ENCODE data around the gene RGS11. TPM values are rescaled to one million over a fixed set of nuclear protein-coding genes. Genes with fewer than 3 reads are reported as not detected.

The RGS11 gene
- total and polyA plus RNA-seq, 5 experiments from 2014 or later, result not detected

DNA sequence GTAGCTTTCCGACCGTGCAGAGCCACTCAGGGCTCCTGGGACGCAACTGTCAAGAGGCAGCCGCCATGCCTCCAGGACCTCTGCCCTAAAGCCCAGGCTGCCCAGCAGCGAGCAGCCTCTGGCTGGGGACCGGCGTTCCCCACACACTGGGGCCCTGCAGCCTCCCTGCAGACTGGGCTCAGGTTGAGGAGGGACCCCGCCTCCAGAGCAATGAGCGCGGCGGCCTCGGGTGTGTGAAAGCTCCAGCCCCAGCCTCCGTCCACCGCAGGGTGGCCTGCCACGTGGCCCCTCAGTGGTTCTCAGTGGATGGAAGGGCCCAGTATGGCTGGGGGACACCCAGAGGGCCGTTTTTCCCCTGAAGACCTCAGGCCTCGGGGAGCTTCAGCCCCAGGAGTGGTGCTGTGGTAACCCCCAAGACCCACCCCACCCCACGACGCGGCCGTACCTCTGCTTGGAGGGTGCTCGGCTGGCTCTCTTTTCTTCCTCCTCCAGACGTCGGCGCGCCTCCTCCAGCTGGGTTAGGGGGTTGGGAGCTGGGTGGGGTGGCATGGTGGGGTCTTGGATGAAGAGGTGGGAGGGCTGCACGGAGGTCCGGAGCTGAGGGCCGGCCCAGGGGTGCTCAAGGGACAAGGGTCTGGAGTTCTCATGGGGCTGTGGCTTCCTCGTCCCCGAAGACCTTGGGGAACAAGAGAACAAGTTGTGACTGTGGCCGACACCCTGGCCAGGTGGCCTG lies 17.5 kb upstream of the RGS11 start:
- ATAC-seq (no peak), DNase-seq (no peak)
- POLR2A ChIA-PET, result no interaction called here
- no peaks in the 10 kb centered on the region for H3K27me3 Mint-ChIP-seq
- peak overlapping the region in 1 of 10 donors; percentile 24 for H3K27ac Mint-ChIP-seq
- no peaks in the 10 kb centered on the region for H3K9me3 Mint-ChIP-seq
- H3K4me3 Mint-ChIP-seq, result no peak overlapping the region
- H3K36me3 Mint-ChIP-seq, result peaks cover 0 to 48% (median 1%) of the 10 kb centered on the region in 3 donors
- no peaks in the 10 kb centered on the region for H3K4me1 Mint-ChIP-seq

DNA sequence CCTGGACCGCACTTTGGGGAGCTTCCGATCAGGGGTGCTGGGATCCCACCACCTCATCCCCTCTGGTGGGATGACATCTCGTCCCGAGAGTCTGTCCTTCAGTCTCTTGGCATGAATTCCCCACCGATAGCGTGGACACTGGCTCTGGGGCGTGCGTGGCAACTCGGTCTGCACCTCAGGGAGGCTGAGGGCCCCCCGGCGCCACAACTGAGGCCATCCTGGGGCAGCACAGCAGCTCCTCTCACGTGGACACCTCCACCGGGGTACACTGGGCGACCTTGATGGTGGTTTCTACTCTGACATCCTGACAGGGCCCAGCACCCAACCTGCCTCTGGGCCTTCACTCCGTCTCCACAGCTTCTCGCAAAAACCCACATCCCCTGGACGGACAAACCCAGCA lies 15.8 kb upstream of the RGS11 start:
- POLR2A ChIA-PET, result interaction anchor here (1.1 kb wide), 1 partner anchor 38 kb away, joined by 3 read pairs; no protein-coding TSS in a partner anchor
- no peaks in the 10 kb centered on the region for H3K9me3 Mint-ChIP-seq
- no peaks in the 10 kb centered on the region for H3K27me3 Mint-ChIP-seq
- ATAC-seq, result no peak
- H3K27ac Mint-ChIP-seq, result peak overlapping the region in 1 of 10 donors; percentile 31
- H3K4me3 Mint-ChIP-seq, result no peak overlapping the region
- no peaks in the 10 kb centered on the region for H3K4me1 Mint-ChIP-seq
- peaks cover 0 to 47% (median 4%) of the 10 kb centered on the region in 3 donors for H3K36me3 Mint-ChIP-seq
- DNase-seq, result no peak

- H3K27ac Mint-ChIP-seq, result no peak overlapping the region
- no peaks in the 10 kb centered on the region for H3K27me3 Mint-ChIP-seq
- ATAC-seq (no peak), DNase-seq (no peak)
- no peaks in the 10 kb centered on the region for H3K9me3 Mint-ChIP-seq
- no peaks in the 10 kb centered on the region for H3K4me1 Mint-ChIP-seq
- H3K4me3 Mint-ChIP-seq, result no peak overlapping the region
- POLR2A ChIA-PET, result interaction anchor here (0.6 kb wide), 1 partner anchor 32 kb away, joined by 3 read pairs; no protein-coding TSS in a partner anchor
- H3K36me3 Mint-ChIP-seq, result peaks cover 0 to 49% (median 4%) of the 10 kb centered on the region in 3 donors
Measured at GRCh38 chr16:290681-291405, 15.1 kb upstream of the RGS11 start.

DNA sequence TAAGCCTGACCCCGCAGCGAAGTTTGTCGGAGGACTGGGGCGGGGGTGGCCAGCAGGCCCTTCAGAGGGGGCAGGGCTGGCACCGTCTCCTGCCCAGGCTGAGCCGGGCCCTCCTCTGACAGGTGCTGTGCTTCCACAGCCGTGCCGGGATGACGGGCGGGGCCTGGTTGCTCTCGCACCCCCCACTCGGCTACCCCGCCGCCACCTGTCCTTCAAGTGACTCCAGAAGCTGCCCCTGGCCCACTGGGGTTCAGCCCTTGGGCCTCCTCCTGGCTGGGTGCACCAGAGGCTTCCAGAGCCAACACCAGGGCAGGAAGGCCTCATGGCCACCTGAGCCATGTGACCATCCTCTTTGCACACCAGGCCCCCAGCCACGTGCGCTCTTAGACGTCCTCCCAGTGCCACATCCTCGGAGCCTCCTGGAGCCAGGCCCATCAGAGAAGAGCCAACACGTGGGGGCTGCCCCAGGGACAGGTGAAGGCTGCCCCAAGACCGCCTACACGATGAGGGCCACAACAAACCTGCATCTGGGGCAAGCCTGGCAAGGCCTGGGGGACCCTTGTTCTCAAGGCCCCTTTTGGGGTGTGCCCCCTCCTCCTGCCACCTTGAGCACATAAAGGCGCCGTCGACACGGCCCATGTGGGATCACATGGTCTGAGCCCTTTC lies 14.4 kb upstream of the RGS11 start:
- no peak for ATAC-seq
- Mint-ChIP-seq H3K36me3 (peaks cover 0 to 49% (median 4%) of the 10 kb centered on the region in 3 donors), H3K4me1 (no peaks in the 10 kb centered on the region), H3K9me3 (no peaks in the 10 kb centered on the region), H3K27me3 (no peaks in the 10 kb centered on the region), H3K27ac (no peak overlapping the region), H3K4me3 (no peak overlapping the region)
- POLR2A ChIA-PET, result interaction anchor here (0.6 kb wide), 1 partner anchor 33 kb away, joined by 3 read pairs; no protein-coding TSS in a partner anchor
- DNase-seq, result no peak

GRCh38 chr16:289395-289997 lies 13.8 kb upstream of the RGS11 start:
- no peak for ATAC-seq
- Mint-ChIP-seq H3K27ac (no peak overlapping the region), H3K27me3 (no peaks in the 10 kb centered on the region), H3K36me3 (peaks cover 0 to 49% (median 4%) of the 10 kb centered on the region in 3 donors), H3K9me3 (no peaks in the 10 kb centered on the region), H3K4me3 (no peak overlapping the region), H3K4me1 (no peaks in the 10 kb centered on the region)
- POLR2A ChIA-PET, result no interaction called here
- no peak for DNase-seq

DNA sequence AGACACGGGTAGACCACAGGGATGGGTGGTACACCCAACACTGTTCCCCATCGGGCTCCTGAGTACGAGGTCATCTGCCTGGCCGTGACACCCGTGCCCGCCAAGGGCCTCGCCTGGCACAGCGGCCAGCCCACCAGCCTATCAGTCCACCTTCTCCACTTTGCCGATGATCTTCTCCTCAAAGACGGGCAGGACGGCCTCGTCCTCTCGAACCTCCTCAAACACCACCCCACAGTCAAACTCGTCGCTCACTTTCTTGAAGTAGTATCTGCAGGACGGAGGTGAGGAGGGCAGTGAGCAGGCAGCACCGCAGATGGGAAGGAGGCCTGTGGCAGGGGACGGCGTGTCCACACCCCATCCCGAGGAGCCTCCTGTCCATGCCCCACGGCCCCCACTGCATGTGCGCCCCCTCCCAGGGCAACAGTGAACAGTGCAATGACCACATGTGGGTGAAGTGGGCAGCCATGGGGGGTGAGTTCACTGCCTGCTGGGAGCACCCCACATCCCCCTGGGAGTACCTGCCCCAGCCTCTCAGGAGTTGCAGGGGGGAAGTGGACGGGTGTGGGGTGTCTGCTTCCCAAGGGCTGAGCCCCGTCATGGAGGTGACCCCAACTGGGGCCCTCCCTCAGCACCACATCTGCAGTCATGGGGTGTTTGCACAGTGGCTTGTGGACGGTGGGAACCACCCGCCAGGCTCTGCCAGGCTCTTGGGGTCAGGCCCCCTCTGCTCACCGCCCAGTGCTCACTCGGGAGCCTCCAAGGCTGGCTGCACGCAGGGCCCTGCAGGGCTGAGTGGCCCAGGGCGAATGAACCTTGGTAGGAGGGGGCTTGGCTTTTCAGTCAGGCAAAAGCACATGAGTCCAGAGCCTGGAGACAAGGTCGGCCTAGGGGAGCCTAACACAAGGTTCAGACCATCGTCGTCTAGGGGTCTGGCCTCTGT lies 12.5 kb upstream of the RGS11 start:
- no peak for DNase-seq
- no peak for ATAC-seq
- POLR2A ChIA-PET, result no interaction called here
- H3K27ac Mint-ChIP-seq, result peak overlapping the region in 1 of 10 donors; percentile 41
- H3K27me3 Mint-ChIP-seq, result no peaks in the 10 kb centered on the region
- H3K4me1 Mint-ChIP-seq, result no peaks in the 10 kb centered on the region
- peaks cover 0 to 40% (median 4%) of the 10 kb centered on the region in 3 donors for H3K36me3 Mint-ChIP-seq
- H3K9me3 Mint-ChIP-seq, result no peaks in the 10 kb centered on the region
- H3K4me3 Mint-ChIP-seq, result no peak overlapping the region

GRCh38 chr16:287298-287811 lies 11.6 kb upstream of the RGS11 start:
- Mint-ChIP-seq H3K27me3 (no peaks in the 10 kb centered on the region), H3K4me1 (no peaks in the 10 kb centered on the region), H3K9me3 (no peaks in the 10 kb centered on the region), H3K36me3 (peaks cover 0 to 36% (median 4%) of the 10 kb centered on the region in 3 donors), H3K27ac (no peak overlapping the region), H3K4me3 (no peak overlapping the region)
- POLR2A ChIA-PET, result no interaction called here
- no peak for DNase-seq
- no peak for ATAC-seq

DNA sequence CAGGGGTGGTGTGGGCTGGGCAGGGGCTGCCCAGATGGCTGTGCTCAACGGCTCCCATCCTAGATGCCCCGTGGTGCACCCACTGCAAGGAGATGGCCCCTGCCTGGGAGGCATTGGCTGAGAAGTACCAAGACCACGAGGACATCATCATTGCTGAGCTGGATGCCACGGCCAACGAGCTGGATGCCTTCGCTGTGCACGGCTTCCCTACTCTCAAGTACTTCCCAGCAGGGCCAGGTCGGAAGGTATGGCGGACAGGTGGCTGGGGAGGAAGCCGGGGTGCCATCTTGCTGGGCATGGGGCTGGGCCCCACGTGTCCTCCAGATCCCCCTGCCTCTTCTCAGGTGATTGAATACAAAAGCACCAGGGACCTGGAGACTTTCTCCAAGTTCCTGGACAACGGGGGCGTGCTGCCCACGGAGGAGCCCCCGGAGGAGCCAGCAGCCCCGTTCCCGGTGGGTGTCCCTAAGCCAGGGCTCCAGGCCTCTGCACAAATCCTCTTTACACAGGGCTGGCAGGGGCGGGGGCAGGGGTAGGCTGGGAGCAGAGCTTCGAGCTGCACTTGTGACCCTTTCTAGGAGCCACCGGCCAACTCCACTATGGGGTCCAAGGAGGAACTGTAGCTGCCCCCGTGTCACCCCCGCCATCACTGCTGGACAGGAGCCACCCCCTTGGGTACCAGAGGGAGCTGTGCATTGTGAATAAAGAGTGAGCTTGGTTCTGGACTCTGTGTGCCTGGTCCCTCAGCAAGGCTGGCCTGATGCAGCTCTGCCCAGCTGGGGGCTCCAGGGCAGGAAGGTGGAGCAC lies 10.9 kb upstream of the RGS11 start:
- peaks cover 0 to 33% (median 4%) of the 10 kb centered on the region in 3 donors for H3K36me3 Mint-ChIP-seq
- ATAC-seq (no peak), DNase-seq (no peak)
- H3K27ac Mint-ChIP-seq, result no peak overlapping the region
- H3K4me1 Mint-ChIP-seq, result no peaks in the 10 kb centered on the region
- H3K4me3 Mint-ChIP-seq, result no peak overlapping the region
- POLR2A ChIA-PET, result no interaction called here
- no peaks in the 10 kb centered on the region for H3K9me3 Mint-ChIP-seq
- H3K27me3 Mint-ChIP-seq, result peaks cover 0 to 4% (median 0%) of the 10 kb centered on the region in 5 donors

DNA sequence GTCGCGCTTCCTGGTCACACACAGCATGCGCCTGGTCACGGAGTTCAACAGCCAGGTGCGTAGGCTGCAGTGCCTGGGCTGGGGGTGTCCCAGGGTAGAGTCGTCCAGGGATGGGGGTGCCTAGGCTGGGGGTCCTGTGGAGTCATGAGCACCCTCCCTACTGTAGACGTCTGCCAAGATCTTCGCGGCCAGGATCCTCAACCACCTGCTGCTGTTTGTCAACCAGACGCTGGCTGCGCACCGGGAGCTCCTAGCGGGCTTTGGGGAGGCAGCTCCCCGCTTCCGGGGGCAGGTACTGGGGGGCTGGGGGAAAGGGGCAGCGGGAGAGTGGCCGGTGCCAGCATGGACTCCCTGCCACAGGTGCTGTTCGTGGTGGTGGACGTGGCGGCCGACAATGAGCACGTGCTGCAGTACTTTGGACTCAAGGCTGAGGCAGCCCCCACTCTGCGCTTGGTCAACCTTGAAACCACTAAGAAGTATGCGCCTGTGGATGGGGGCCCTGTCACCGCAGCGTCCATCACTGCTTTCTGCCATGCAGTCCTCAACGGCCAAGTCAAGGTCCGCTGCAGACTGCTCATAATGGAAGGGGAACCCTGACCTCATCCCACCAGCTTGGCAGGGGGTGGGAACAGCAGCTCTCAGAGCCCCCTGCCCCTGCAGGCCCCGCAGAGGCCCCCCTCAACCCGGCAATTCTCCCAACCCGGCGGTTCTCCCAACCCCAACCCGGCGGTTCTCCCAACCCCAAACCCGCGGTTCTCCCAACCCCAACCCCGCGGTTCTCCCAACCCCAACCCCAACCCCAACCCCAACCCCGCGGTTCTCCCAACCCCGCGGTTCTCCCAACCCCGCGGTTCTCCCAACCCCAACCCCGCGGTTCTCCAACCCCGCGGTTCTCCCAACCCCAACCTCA lies 9.7 kb upstream of the RGS11 start:
- H3K36me3 Mint-ChIP-seq, result peaks cover 0 to 22% (median 3%) of the 10 kb centered on the region in 3 donors
- H3K4me1 Mint-ChIP-seq, result no peaks in the 10 kb centered on the region
- H3K9me3 Mint-ChIP-seq, result no peaks in the 10 kb centered on the region
- POLR2A ChIA-PET, result no interaction called here
- H3K27me3 Mint-ChIP-seq, result peaks cover 0 to 8% (median 0%) of the 10 kb centered on the region in 5 donors
- no peak overlapping the region for H3K27ac Mint-ChIP-seq
- no peak for ATAC-seq
- DNase-seq, result no peak
- H3K4me3 Mint-ChIP-seq, result no peak overlapping the region

GRCh38 chr16:284204-285120 lies 8.7 kb upstream of the RGS11 start:
- Mint-ChIP-seq H3K27ac (no peak overlapping the region), H3K27me3 (peaks cover 0 to 10% (median 0%) of the 10 kb centered on the region in 5 donors), H3K36me3 (peaks cover 0 to 19% (median 3%) of the 10 kb centered on the region in 3 donors), H3K4me1 (peaks cover 0 to under 1% (median 0%) of the 10 kb centered on the region in 4 donors), H3K9me3 (no peaks in the 10 kb centered on the region), H3K4me3 (no peak overlapping the region)
- DNase-seq (no peak), ATAC-seq (no peak)
- POLR2A ChIA-PET, result no interaction called here
